IMR-90 (cell line): ENCODE results near the gene MEIS3. TPM values are rescaled to one million over a fixed set of nuclear protein-coding genes. Genes with fewer than 3 reads are reported as not detected.
"Not testable (repeated sequence)": the region's sequence is repeated elsewhere in the genome, so short reads cannot be mapped to it uniquely, and the experiment has no call there.

Experiments
- ATAC-seq: fragments of 200-7000 bp; cut with Tn5 transposase; 2 replicates; pipeline ENCODE4 v1.9.1; 2020; ENCODE audit warnings: low read depth, mild to moderate bottlenecking, moderate library complexity
- BruUV-seq: library from RNA; stranded (reverse); fragments of 400-500 nt; replicated peaks from 2 replicates; lab custom pipeline; 2021; lab: Mats Ljungman, UMichigan
- CTCF ChIA-PET: fragments of 300-600 bp; formaldehyde crosslinking; extraction: SDS; loops from one replicate; lab custom pipeline; 2021; ENCODE audit warnings: antibody characterized with exemption; lab: Yijun Ruan, JAX
- POLR2A ChIA-PET: fragments of 300-600 bp; sonication (Branson Sonifier 250); formaldehyde crosslinking; loops from one replicate; lab custom pipeline; 2022; ENCODE audit warnings: antibody characterized with exemption; ENCODE audit not compliant: unreplicated experiment; lab: Charles Lee
- DNase-seq: peaks from one replicate; pipeline ENCODE4 v3.0.0; 2013
- H2AFZ ChIP-seq: replicated peaks from 2 replicates; pipeline ENCODE3; 2013; ENCODE audit warnings: low read length, mild to moderate bottlenecking; ENCODE audit not compliant: poor library complexity
- H2AK5ac ChIP-seq: 2 replicates; pipeline ENCODE4 v1.6.1; 2013; ENCODE audit warnings: low read depth, low read length, inconsistent platforms
- H2AK9ac ChIP-seq: replicated peaks from 2 replicates; pipeline ENCODE3; 2013; ENCODE audit warnings: mild to moderate bottlenecking, low read depth, low read length, moderate library complexity; ENCODE audit not compliant: poor library complexity
- H2BK120ac ChIP-seq: 2 replicates; pipeline ENCODE4 v1.6.1; 2013; ENCODE audit warnings: low read depth, low read length, inconsistent platforms
- H2BK15ac ChIP-seq: 3 replicates; pipeline ENCODE4 v1.6.1; 2013; ENCODE audit warnings: low read depth, low read length, inconsistent platforms
- H2BK20ac ChIP-seq: 2 replicates; pipeline ENCODE4 v1.6.1; 2013; ENCODE audit warnings: low read depth, mild to moderate bottlenecking, inconsistent platforms, low read length, moderate library complexity
- H2BK5ac ChIP-seq: 2 replicates; pipeline ENCODE4 v1.6.1; 2013; ENCODE audit warnings: mild to moderate bottlenecking, low read depth, low read length, inconsistent platforms; ENCODE audit not compliant: poor library complexity, severe bottlenecking
- H3K14ac ChIP-seq: replicated peaks from 2 replicates; pipeline ENCODE4 v1.6.1; 2013; ENCODE audit warnings: low read depth, low read length, inconsistent platforms
- H3K18ac ChIP-seq: 2 replicates; pipeline ENCODE4 v1.6.1; 2013; ENCODE audit warnings: low read depth, low read length, control low read depth
- H3K23ac ChIP-seq: 2 replicates; pipeline ENCODE4 v1.6.1; 2013; ENCODE audit warnings: low read depth, low read length, inconsistent platforms
- H3K27ac ChIP-seq: 2 replicates; pipeline ENCODE4 v1.5.1; 2013; ENCODE audit warnings: mild to moderate bottlenecking, control low read depth, low read length; ENCODE audit not compliant: insufficient read depth
- H3K27me3 ChIP-seq: 2 replicates; pipeline ENCODE4 v1.6.1; 2013; ENCODE audit warnings: low read length; ENCODE audit not compliant: control insufficient read depth, insufficient read depth
- H3K36me3 ChIP-seq: 2 replicates; pipeline ENCODE4 v1.6.1; 2013; ENCODE audit warnings: low read length, mixed read lengths; ENCODE audit not compliant: control insufficient read depth, insufficient read depth
- H3K4ac ChIP-seq: 2 replicates; pipeline ENCODE4 v1.6.1; 2013; ENCODE audit warnings: low read depth, low read length, inconsistent platforms
- H3K4me1 ChIP-seq: 2 replicates; pipeline ENCODE4 v1.6.1; 2013; ENCODE audit warnings: low read length, mixed read lengths; ENCODE audit not compliant: control insufficient read depth, insufficient read depth
- H3K4me2 ChIP-seq: 2 replicates; pipeline ENCODE4 v1.6.1; 2013; ENCODE audit warnings: low read depth, mild to moderate bottlenecking, control low read depth, low read length, moderate library complexity
- H3K4me3 ChIP-seq: 2 replicates; pipeline ENCODE4 v1.5.1; 2013; ENCODE audit warnings: low read depth, mild to moderate bottlenecking, control low read depth, low read length, moderate library complexity; ENCODE audit not compliant: insufficient read depth
- H3K56ac ChIP-seq: 2 replicates; pipeline ENCODE4 v1.6.1; 2013; ENCODE audit warnings: low read length, inconsistent platforms; ENCODE audit not compliant: insufficient read depth; ENCODE audit errors: extremely low read depth
- H3K79me1 ChIP-seq, 2 experiments: 2 replicates each; pipeline ENCODE4 v1.6.1; 2013; ENCODE audit warnings: low read length in 2 of 2, inconsistent platforms in 1 of 2, low read depth in 1 of 2
- H3K9ac ChIP-seq: 2 replicates; pipeline ENCODE4 v1.6.1; 2013; ENCODE audit warnings: low read depth, low read length, control low read depth
- H3K9me1 ChIP-seq: 2 replicates; pipeline ENCODE4 v1.6.1; 2013; ENCODE audit warnings: low read length, inconsistent platforms; ENCODE audit not compliant: insufficient read depth
- H3K9me3 ChIP-seq: 2 replicates; pipeline ENCODE4 v1.6.1; 2013; ENCODE audit warnings: low read length; ENCODE audit not compliant: control insufficient read depth, insufficient read depth
- H4K20me1 ChIP-seq: 2 replicates; pipeline ENCODE4 v1.6.1; 2013; ENCODE audit warnings: low read length, inconsistent platforms; ENCODE audit not compliant: insufficient read depth
- H4K5ac ChIP-seq: 2 replicates; pipeline ENCODE4 v1.6.1; 2013; ENCODE audit warnings: mild to moderate bottlenecking, low read depth, low read length, control low read depth
- H4K8ac ChIP-seq, 2 experiments: 2 replicates each; pipeline ENCODE4 v1.6.1; 2013; ENCODE audit warnings: low read depth in 2 of 2, low read length in 2 of 2, control low read depth in 1 of 2, inconsistent platforms in 1 of 2
- H4K91ac ChIP-seq: 2 replicates; pipeline ENCODE4 v1.6.1; 2013; ENCODE audit warnings: low read depth, low read length, inconsistent platforms; ENCODE audit not compliant: insufficient read depth
- WGBS, 2 experiments: methylation state at CpG; one replicate each; pipeline versions ENCODE4 v1.1.5 to v1.1.7; 2013; ENCODE audit warnings: missing lambda C conversion rate in 2 of 2; ENCODE audit not compliant: insufficient read length in 1 of 2; ENCODE audit errors: extremely low coverage in 2 of 2; 5-methylcytosine and 5-hydroxymethylcytosine counted together
- dilution Hi-C: fragments of 300-500 bp; cut with HindIII; formaldehyde crosslinking; loops from one replicate; pipeline ENCODE4 v1.14.3; 2018; ENCODE audit warnings: low sequenced_read_pairs; ENCODE audit not compliant: unreplicated experiment
- in situ Hi-C: fragments of 300-500 bp; cut with MboI; formaldehyde crosslinking; loops from 3 replicates; pipeline ENCODE4 v1.14.3; 2019; ENCODE audit warnings: low sequenced_read_pairs, inconsistent platforms, mixed read lengths
- intact Hi-C: fragments of 100-400 bp; cut with micrococcal nuclease; formaldehyde crosslinking; loops from 2 replicates; pipeline ENCODE4 v1.10.0; 2022
- polyA plus RNA-seq, 3 experiments: library from polyadenylated mRNA; depleted of rRNA; stranded (reverse); fragments of >200 nt; gene quantifications; 2 replicates each; pipeline ENCODE4 v1.2.3, GENCODE V29; 2012; ENCODE audit warnings: low replicate concordance in 1 of 3
- total RNA-seq: library from RNA; depleted of rRNA; stranded (reverse); fragments of >200 nt; gene quantifications from 2 replicates; pipeline ENCODE4 v1.2.3, GENCODE V29; 2012

Gene MEIS3
- total and polyA plus RNA-seq, 2 of the 4 experiments (the other 2 are of a cell fraction) = 32.4 to 33.0 TPM

GRCh38 chr19:47383890-47384289 is 35.4 kb downstream of the MEIS3 start:
- H2BK15ac ChIP-seq, BruUV-seq, H2AK9ac ChIP-seq, H3K27ac ChIP-seq, H2AK5ac ChIP-seq, H2BK120ac ChIP-seq, in situ Hi-C loops, H3K9me1 ChIP-seq, H2BK20ac ChIP-seq, dilution Hi-C loops, H4K91ac ChIP-seq, intact Hi-C loops, H3K18ac ChIP-seq, H3K4me2 ChIP-seq, H3K27me3 ChIP-seq, H2AFZ ChIP-seq, H4K8ac ChIP-seq, H3K4me1 ChIP-seq, H2BK5ac ChIP-seq, H4K20me1 ChIP-seq, H3K4ac ChIP-seq, CTCF ChIA-PET, H4K5ac ChIP-seq, H3K9me3 ChIP-seq, DNase-seq, H3K79me1 ChIP-seq, H3K56ac ChIP-seq, H3K23ac ChIP-seq, H3K9ac ChIP-seq, H3K4me3 ChIP-seq, H3K14ac ChIP-seq, ATAC-seq: not testable (repeated sequence)
- POLR2A ChIA-PET = interaction anchor here (0.6 kb wide), 1 partner anchor 211 kb away, joined by 6 read pairs; no protein-coding TSS in a partner anchor
- no CpG with 5 or more reads among the region's 5 CpGs for WGBS, 2 experiments
- peaks cover 30% of the 10 kb centered on the region for H3K36me3 ChIP-seq
